NCI-H1092 (cell line): ENCODE measurements around the gene SLC7A6OS.
"Not testable (repeated sequence)": the region's sequence is repeated elsewhere in the genome, so short reads cannot be mapped to it uniquely, and the experiment has no call there.

ENCODE experiments used
- DNase-seq: peaks from one replicate; lab custom pipeline; 2025; lab: John Stamatoyannopoulos, UW

Gene SLC7A6OS

DNA sequence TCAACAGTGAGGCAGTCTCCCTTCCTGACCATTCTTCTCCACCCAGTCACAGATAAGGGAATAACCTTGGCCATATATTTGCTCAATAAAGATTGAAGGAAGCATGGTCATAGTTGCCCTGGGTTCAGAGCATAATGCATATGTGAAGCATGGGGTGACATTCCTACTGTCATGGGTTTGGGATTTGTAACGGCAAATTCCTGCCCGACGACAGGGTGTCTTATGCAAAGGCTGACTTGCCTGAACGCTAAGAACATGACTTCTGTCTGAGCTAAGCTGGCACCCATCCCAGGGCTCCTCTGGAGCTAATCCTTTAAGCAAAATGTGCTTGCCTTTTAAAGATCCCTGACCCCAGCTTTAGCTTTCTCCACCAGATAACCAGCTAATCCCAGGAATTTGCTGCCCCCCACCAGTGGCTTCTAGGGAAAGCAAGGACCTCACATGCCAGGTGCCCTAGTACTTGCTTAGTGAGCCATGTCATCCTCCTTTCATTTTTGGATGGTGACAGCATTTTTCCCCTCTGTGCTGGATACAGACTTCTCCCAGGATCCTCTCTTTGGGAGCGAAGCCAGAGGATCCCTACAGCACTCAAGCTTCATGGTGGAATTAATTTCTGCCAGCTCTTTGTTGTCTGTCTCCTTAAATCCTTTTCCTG is 11.7 kb downstream of the SLC7A6OS start:
- no peak for DNase-seq

GRCh38 chr16:68298312-68298711 is 12.4 kb downstream of the SLC7A6OS start:
- DNase-seq: no peak

DNA sequence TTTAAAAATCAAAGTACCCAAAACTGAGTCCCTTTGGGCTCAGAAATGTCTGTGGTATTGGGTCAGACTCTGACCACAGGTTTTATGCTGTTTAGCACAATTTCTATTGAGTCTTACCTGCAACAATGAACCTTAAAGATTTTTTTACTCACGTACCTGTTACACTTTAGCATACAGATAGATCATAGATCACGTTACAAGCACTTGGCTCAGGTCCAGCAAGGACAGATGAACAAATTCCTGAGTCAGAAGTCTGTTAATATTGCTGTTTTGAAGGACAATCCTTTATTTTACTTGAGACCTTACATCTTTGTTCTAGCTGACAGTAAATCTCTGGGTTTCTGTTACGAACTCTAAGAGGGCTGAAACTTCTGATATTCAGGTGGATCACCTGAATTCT is 12.8 kb downstream of the SLC7A6OS start:
- no peak for DNase-seq

GRCh38 chr16:68296693-68297092 is 14.1 kb downstream of the SLC7A6OS start:
- DNase-seq: no peak

GRCh38 chr16:68296291-68296690 is 14.5 kb downstream of the SLC7A6OS start:
- DNase-seq: no peak

- no peak for DNase-seq
These were observed 18.3 kb downstream of the SLC7A6OS start for GRCh38 chr16:68292425-68292824.

GRCh38 chr16:68291227-68291626 is 19.5 kb downstream of the SLC7A6OS start:
- no peak for DNase-seq

DNA sequence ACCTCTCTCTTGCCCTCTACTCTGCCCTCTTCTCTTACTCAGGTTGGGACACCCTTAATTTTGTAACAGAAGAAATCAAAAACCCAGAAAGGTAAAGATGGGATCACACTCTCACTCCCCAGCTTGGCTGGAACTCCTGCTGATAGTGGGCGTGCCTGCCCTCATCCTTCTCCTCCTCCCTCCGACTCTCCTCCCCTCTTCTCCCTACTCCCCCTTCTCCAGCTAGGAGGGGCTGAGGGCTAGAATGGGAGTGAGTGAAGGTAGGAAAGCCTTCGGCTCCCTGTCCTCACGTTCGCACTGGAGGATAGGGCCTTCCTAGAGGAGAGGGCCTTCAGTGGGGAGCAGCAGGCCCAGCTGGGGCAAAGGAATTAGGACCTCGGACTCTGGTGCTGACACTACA is 20.3 kb downstream of the SLC7A6OS start:
- DNase-seq: no peak

- DNase-seq: no peak
These were observed 21.0 kb downstream of the SLC7A6OS start for GRCh38 chr16:68289621-68290329.

GRCh38 chr16:68289202-68289601 is 21.5 kb downstream of the SLC7A6OS start:
- DNase-seq: no peak

- DNase-seq: not testable (repeated sequence)
These were observed 21.9 kb downstream of the SLC7A6OS start for GRCh38 chr16:68288796-68289195.

- no peak for DNase-seq
These were observed 22.5 kb downstream of the SLC7A6OS start for GRCh38 chr16:68288252-68288650.

- DNase-seq: no peak
These were observed 23.2 kb downstream of the SLC7A6OS start for GRCh38 chr16:68287276-68288251.

DNA sequence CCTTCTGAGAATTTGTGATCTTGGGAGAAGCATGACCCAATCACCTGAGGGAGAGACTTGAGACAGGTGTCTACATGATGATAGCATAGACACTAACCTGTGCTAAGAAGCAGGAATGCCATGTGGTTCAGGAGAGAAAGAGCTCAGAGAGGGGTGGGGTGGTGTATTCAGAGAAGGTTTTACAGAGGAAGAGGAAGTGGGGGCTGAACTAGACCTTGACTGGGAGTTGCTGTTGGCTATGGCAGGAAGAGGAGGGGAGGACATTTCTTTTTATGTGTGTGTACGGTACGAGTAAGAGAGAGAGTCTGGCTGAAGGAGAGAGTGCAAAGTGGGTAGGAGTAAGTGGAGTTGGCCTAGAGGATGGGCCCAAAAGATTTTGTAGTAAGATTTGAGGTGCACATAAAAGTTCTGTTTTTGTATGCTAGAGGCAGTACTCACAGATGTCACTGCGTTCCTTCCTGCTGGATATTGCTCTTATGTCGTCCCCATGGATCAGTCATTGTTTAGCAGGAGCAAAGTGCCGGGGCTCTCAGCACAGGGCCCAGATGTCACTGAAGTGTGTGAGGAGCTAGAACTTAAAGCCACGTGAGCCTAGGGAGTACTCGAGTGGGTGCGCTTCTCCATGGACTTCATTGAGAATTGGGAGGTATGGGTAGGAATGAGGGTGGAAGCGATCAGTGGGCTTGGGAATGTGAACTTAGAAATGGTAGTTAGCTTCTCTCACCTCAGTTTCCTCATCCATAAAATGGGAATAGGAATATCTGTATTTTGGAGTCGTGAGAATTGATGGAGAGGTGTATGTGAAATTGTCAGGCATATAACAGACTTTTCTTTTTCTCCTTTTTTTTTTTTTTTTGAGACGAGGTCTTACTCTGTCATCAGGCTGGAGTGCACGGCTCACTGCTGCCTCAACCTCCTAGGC is 24.3 kb downstream of the SLC7A6OS start:
- DNase-seq: no peak

DNA sequence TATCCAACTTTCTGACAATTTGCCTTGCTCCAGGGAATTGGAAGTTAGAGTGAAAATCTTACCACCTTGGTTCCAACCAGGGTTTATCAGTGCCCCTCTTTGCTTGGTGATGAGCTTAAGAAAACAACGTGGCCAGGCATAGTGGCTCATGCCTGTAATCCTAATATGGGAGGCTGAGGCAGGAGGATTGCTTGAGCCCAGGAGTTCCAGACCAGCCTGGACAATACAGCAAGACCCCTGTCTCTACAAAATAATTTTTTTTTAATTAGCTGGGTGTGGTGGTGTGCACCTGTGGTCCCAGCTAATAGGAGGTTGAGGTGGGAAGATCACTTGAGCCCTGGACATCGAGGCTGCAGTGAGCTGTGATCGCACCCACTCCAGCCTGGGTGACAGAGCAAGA is 25.1 kb downstream of the SLC7A6OS start:
- no peak for DNase-seq

DNA sequence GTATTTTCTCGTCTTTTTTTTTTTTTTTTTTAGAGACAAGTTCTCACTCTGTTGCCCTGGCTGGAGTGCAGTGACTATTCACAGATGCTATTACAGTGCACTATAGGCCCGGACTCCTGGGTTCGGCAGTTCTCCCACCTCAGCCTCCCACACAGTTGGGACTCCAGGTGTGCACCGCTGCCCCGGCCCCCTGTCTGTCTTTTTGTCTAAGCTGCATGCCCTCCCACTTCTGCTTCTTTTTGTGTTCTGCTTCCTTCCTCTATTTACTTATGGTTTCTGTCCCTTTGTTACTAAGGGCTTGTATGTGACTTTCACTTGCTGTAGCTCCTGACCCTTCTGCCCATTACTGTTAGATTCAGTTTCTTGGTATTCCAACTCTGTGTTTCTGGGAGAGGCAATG is 25.9 kb downstream of the SLC7A6OS start:
- DNase-seq: no peak

- DNase-seq: no peak
These were observed 26.7 kb downstream of the SLC7A6OS start for GRCh38 chr16:68283801-68284598.

GRCh38 chr16:68283346-68283745 is 27.4 kb downstream of the SLC7A6OS start:
- DNase-seq: no peak

- DNase-seq: no peak
These were observed 28.7 kb downstream of the SLC7A6OS start for GRCh38 chr16:68282064-68282452.

- no peak for DNase-seq
These were observed 29.2 kb downstream of the SLC7A6OS start for GRCh38 chr16:68281368-68282063.
